ENCODE data around the gene SOX18. TPM values are rescaled to one million over a fixed set of nuclear protein-coding genes. Genes with fewer than 3 reads are reported as not detected.

The SOX18 gene
- total and polyA plus RNA-seq, 2 of the 8 experiments (the other 6 are each of a cell fraction or from before 2014, with no cell fraction given): 0.09 TPM; not detected in 1

DNA sequence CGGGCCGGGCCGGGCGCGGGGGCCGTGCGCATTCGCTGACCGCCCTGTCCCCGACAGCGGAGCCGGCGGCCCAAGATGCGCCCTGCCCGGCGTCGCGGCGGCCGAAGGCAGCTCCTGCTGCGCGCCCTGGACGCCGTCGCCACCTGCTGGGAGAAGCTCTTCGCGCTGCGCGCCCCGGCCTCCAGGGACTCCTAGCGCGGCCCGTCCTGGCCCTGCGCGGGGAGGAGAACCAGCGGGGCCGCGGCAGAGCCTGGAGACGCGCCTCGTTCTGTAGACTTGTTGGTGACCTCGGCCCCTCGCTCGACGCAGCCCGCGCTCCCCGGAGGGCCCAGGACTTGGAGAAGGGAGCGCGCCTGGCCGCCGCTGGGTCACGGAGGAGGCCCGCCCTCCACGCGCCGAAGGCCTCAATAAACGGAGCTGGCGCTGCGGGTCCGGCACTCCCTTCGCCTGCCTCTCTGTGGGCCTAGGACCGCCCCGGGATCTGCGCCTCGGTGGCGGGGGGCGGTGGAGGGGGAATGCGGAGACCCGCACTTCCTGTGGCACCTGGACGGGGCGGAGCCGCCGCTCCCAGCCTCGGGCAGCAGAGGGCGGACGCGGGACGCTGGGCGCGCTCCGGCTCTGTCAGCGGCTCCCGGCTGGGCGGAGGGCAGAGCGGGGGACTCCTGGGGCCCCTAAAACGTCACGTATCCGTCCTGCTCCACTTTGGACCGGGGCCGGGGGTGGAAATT lies 10.7 kb downstream of the SOX18 start:
- Histone ChIP-seq H2BK12ac (ENCODE audit: low read depth, low read length) (no peak overlapping the region), H4K91ac (replicated peaks; ENCODE audit: insufficient read length, low read length) (no peak overlapping the region), H3K27ac (ENCODE audit: low read depth, low read length) (no peak overlapping the region), H3K4me1 (replicated peaks in 1 of 4; ENCODE audit: control insufficient read depth in 3 of 4, insufficient read depth in 4 of 4, low read length in 3 of 4) (peaks cover 0 to 23% (median 17%) of the 10 kb centered on the region in 4 experiments; a peak in 6 of 7 replicates), H4K20me1 (replicated peaks in 1 of 2; ENCODE audit: control insufficient read depth in 1 of 2, insufficient read depth in 2 of 2, low read length in 2 of 2) (peaks cover 0 to 3% of the 10 kb centered on the region in 2 experiments), H3K9me3 (ENCODE audit: insufficient read depth in 2 of 2, low read depth in 1 of 2, low read length in 1 of 2) (no peaks in the 10 kb centered on the region), H2AK5ac (ENCODE audit: low read depth, low read length) (no peak overlapping the region), H2BK15ac (ENCODE audit: low read length) (peak overlapping the region; percentile 46; the same call in 1 of the 2 replicates), H3K79me1 (ENCODE audit: low read depth, low read length) (no peaks in the 10 kb centered on the region; the same call in 1 of the 2 replicates), H3K14ac (ENCODE audit: insufficient read length) (no peak overlapping the region), H4K5ac (ENCODE audit: insufficient read length, low read depth, low read length) (no peak overlapping the region), H2AFZ (ENCODE audit: low read length) (no peak overlapping the region), H3K9ac (replicated peaks in 1 of 4; ENCODE audit: extremely low read depth in 1 of 4, low read depth in 3 of 4, low read length in 3 of 4) (peak overlapping the region in 1 of 4 experiments; percentile 38; a peak in 1 of 7 replicates), H3K27me3 (replicated peaks in 1 of 4; ENCODE audit: control insufficient read depth in 3 of 4, extremely low read depth in 1 of 4, insufficient read depth in 3 of 4, low read length in 3 of 4) (peaks cover 16 to 56% (median 47%) of the 10 kb centered on the region in 4 experiments), H2BK20ac (ENCODE audit: low read length) (no peak overlapping the region), H4K8ac (ENCODE audit: extremely low read depth, insufficient read depth, low read length) (peak overlapping the region; percentile 71), H3K23me2 (ENCODE audit: low read depth, low read length) (peaks cover 3% of the 10 kb centered on the region; the same call in 1 of the 2 replicates), H2BK5ac (ENCODE audit: low read depth, low read length) (no peak overlapping the region), H3K4me2 (ENCODE audit: insufficient read depth in 1 of 2, low read depth in 2 of 2, low read length in 2 of 2) (peak overlapping the region; percentile 8 to 74; a peak in 3 of 4 replicates), H3K18ac (ENCODE audit: extremely low read depth, low read length) (peak overlapping the region; percentile 55), H2BK120ac (replicated peaks; ENCODE audit: low read depth, low read length) (no peak overlapping the region), H3K36me3 (ENCODE audit: control insufficient read depth in 2 of 4, insufficient read depth in 4 of 4, low read length in 3 of 4) (no peaks in the 10 kb centered on the region; a peak in 2 of 8 replicates), H3K4me3 (ENCODE audit: extremely low read depth in 1 of 4, insufficient read depth in 2 of 4, low read depth in 3 of 4, low read length in 4 of 4) (peak overlapping the region; percentile 35 to 73 (median 48)), H3K56ac (replicated peaks; ENCODE audit: insufficient read length, low read depth, low read length) (no peak overlapping the region), H3K79me2 (ENCODE audit: control insufficient read depth in 1 of 2, insufficient read depth in 2 of 2, low read length in 2 of 2) (no peaks in the 10 kb centered on the region), H3K23ac (ENCODE audit: insufficient read length) (no peak overlapping the region), H3K4ac (replicated peaks; ENCODE audit: insufficient read length, low read depth, low read length) (no peak overlapping the region)
- POLR2A ChIA-PET (ENCODE audit: partially characterized antibody): interaction anchor here (1.0 to 3.5 kb wide), 9 partner anchors 8 to 386 kb away, joined by 3 to 24 read pairs (median 4); partner anchors contain the start of genes SOX18, STMN3 and TCEA2
- CTCF ChIA-PET (ENCODE audit: partially characterized antibody): interaction anchor here (0.7 to 7.3 kb wide), 25 partner anchors 11 to 348 kb away, joined by 3 to 73 read pairs (median 4); partner anchors contain the start of genes LKAAEAR1, OPRL1, PRPF6 and RGS19
- WGBS, 2 experiments (ENCODE audit: extremely low coverage in 1 of 2, insufficient coverage in 1 of 2, insufficient read length in 1 of 2, insufficient replicate concordance in 2 of 2, low coverage in 1 of 2, low lambda C conversion rate in 2 of 2, missing lambda C conversion rate in 1 of 2): 2% methylated on average over 52 of the region's 91 CpGs; no CpG with 5 or more reads in 1 of the 2 experiments
- peak in 1 of 2 experiments; percentile 92 for DNase-seq (ENCODE audit: low read depth in 1 of 2, low spot score in 2 of 2)
- no peak for FAIRE-seq
- TF ChIP-seq, protein P1, sequence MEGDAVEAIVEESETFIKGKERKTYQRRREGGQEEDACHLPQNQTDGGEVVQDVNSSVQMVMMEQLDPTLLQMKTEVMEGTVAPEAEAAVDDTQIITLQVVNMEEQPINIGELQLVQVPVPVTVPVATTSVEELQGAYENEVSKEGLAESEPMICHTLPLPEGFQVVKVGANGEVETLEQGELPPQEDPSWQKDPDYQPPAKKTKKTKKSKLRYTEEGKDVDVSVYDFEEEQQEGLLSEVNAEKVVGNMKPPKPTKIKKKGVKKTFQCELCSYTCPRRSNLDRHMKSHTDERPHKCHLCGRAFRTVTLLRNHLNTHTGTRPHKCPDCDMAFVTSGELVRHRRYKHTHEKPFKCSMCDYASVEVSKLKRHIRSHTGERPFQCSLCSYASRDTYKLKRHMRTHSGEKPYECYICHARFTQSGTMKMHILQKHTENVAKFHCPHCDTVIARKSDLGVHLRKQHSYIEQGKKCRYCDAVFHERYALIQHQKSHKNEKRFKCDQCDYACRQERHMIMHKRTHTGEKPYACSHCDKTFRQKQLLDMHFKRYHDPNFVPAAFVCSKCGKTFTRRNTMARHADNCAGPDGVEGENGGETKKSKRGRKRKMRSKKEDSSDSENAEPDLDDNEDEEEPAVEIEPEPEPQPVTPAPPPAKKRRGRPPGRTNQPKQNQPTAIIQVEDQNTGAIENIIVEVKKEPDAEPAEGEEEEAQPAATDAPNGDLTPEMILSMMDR (IDR thresholded peaks at IDR 0.05; ENCODE audit: control extremely low read depth in 1 of 3, insufficient read depth in 1 of 3, low read depth in 1 of 3, low read length in 3 of 3): peak; percentile 73 to 87 (median 84)
- TF ChIP-seq PHF8 (conservative IDR thresholded peaks at IDR 0.05; ENCODE audit: low read depth, low read length): 0 out of 2 replicates have a peak, but pooled peaks have one; percentile 21
- TF ChIP-seq, protein P2, sequence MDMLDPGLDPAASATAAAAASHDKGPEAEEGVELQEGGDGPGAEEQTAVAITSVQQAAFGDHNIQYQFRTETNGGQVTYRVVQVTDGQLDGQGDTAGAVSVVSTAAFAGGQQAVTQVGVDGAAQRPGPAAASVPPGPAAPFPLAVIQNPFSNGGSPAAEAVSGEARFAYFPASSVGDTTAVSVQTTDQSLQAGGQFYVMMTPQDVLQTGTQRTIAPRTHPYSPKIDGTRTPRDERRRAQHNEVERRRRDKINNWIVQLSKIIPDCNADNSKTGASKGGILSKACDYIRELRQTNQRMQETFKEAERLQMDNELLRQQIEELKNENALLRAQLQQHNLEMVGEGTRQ (IDR thresholded peaks at IDR 0.05; ENCODE audit: low read length): no peak
- TF ChIP-seq RNF2 (IDR thresholded peaks at IDR 0.05; ENCODE audit: borderline replicate concordance, low read depth, low read length, missing control alignments, poor library complexity, severe bottlenecking): peak; percentile 54
- TF ChIP-seq CTBP2 (IDR thresholded peaks at IDR 0.05; ENCODE audit: borderline replicate concordance, insufficient read depth, insufficient read length, low read length): peak; percentile 21
- TF ChIP-seq KDM1A (IDR thresholded peaks at IDR 0.05; ENCODE audit: borderline replicate concordance, low read length): no peak

Data from H1 (cell line).